GM19025 (cell line): ENCODE data around the gene SYCP2.
"Not testable (repeated sequence)": the region's sequence is repeated elsewhere in the genome, so short reads cannot be mapped to it uniquely, and the experiment has no call there.

Experiments used
- ATAC-seq: cut with Tn5 transposase; IDR thresholded peaks from one replicate; pipeline ENCODE4 v1.9.1; 2021; ENCODE audit warnings: mild to moderate bottlenecking, low read depth, moderate library complexity; ENCODE audit not compliant: unreplicated experiment

Gene SYCP2

GRCh38 chr20:59920944-59921343 lies 12.5 kb downstream of the SYCP2 start:
- ATAC-seq, result no peak

DNA sequence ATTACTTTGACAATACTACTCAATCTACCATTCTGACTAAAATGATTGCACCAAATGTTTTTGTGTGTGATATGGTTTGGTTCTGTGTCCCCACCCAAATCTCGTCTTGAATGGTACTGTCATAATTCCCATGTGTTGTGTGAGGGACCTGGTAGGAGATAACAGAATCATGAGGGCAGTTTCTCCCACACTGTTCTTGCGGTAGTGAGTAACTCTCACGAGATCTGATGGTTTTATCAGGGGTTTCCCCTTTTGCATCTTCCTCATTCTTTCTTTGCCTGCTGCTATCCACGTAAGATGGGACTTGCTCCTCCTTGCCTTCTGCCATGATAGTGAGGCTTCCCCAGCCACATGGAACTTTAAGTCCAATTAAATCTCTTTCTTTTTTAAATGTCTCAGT lies 20.8 kb downstream of the SYCP2 start:
- no peak for ATAC-seq

GRCh38 chr20:59911041-59911440 lies 22.4 kb downstream of the SYCP2 start:
- no peak for ATAC-seq

DNA sequence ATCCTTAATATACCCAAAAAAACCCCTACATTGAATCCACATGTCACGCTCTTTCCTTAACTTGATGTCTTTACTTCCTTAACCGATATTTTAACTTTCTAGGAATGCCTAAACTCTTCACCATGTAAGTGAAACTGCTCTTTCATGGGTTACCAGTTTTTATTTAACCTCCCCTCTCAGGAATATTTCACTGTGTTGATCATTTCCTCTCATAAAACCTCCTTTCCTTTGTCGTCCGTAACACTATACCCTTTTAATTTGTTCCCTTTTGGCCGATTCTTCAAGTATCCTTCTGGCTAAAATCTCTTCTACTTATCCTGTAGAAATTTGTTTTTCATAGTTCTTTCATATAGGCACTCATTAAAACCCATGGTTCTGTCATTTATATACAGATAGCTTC lies 24.6 kb downstream of the SYCP2 start:
- ATAC-seq, result no peak

DNA sequence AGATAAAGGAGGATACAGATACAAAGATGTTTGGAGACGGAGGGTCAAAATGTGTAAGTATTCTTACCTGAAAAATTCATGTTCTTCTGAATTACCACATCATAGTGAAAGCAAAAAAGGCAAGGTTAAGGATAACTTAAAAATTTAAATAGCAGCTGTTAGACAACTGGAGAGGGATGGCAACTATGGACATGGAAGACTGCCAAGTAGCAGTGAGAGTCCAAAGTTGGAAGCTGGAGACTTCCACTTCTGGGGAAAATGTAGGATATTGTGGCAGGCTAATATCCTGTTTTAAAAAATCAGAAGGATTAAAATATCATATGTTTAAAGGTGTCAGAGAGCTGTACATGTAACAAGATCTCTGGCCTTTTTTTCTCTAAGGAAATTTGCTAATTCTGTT lies 29.8 kb downstream of the SYCP2 start:
- no peak for ATAC-seq

- ATAC-seq, result no peak
Observed at GRCh38 chr20:59902470-59902869, 31.0 kb downstream of the SYCP2 start.

- no peak for ATAC-seq
Observed at GRCh38 chr20:59895908-59896307, 37.5 kb downstream of the SYCP2 start.

- ATAC-seq, result no peak
Observed at GRCh38 chr20:59891581-59891980, 41.9 kb downstream of the SYCP2 start.

- ATAC-seq, result not testable (repeated sequence)
Observed at GRCh38 chr20:59890035-59890434, 43.4 kb downstream of the SYCP2 start.

DNA sequence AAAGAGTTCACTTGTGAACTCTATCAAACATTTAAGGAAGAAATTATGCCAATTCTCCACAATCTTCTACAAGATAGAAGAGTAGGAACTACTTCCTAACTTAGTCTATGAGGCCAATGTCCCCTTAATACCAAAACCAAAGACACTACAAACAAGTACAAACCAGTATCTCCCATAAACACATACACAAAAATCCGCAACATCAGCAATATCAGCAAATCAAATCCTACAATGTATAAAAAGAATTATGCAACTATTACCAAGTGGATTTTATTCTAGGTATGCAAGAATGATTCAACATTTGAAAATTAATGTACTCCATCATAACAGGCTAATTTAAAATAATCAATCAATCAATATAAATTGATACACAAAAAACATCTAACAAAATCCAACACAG lies 45.4 kb downstream of the SYCP2 start:
- no peak for ATAC-seq

DNA sequence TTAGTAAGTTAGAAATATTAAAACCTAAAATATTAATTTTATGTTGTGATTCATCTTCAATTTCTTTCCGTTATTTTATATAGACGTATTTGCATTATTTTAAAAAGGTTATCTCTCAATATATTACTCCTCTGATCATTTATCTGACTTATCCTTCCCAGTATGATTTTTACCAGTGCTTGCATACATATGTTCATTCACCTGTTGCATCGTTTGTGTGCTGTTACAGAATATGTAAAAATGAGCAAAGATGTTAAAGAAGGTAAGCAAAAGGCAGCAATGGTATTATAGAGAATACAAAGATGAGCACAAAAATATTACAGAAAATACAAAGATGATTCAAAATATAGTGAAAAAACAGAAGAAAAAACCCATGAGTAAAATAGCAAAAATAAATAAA lies 48.9 kb downstream of the SYCP2 start:
- no peak for ATAC-seq

DNA sequence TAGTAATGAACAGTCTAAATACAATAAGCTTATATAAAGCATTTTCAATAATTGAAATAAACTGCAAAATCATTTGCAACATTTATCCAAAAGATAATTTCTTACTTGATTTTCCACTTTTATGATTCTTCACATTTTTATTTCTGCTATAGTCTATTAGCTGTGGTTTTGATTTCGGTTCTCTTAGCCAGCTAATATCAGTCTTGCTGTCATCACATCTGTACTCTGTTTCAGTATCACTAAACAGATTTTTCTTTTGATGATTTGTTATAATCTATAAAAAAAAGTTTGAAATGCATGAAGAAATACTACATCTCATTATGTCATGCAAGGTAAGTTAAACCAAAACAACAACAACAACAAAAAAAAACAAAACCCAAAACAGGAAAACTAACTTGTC lies 53.2 kb downstream of the SYCP2 start:
- ATAC-seq, result no peak

DNA sequence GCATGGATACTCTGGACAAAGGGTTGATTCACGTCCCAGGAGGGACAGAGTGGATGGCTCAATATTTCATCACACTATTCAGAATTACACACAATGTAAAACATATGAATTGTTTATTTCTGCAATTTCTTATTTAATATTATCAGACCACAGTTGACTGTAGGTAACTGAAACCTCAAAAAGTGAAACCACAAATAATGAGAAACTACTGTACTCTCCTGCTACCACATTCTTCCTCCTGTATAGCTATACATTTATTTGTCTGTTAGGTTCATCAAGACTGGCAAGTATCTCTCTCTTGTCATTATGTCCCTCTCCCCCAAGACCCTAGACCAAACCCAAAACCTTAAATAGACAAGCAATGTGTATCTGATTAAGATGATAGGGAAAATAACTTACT lies 60.0 kb downstream of the SYCP2 start:
- ATAC-seq, result no peak

DNA sequence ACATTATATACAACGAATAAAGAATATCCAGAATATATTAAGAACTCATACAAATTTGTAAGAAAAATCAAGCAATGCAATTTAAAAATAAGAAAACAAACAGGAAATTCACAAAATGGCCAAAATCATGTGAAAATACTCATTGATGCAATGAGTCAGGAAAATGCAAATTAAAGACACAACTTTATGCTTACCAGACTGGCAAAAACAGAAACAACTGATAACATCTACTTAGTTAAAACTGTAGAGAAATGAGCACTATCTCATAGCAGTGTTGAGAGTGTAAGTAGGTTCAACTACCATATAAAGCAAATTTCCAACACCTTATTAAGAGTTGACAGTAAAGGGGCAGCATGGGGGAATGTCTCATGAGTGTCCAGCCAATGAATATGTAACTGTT lies 62.3 kb downstream of the SYCP2 start:
- no peak for ATAC-seq

- ATAC-seq, result no peak
Observed at GRCh38 chr20:59866338-59866737, 67.1 kb downstream of the SYCP2 start.

GRCh38 chr20:59864726-59865125 lies 68.7 kb downstream of the SYCP2 start:
- no peak for ATAC-seq

DNA sequence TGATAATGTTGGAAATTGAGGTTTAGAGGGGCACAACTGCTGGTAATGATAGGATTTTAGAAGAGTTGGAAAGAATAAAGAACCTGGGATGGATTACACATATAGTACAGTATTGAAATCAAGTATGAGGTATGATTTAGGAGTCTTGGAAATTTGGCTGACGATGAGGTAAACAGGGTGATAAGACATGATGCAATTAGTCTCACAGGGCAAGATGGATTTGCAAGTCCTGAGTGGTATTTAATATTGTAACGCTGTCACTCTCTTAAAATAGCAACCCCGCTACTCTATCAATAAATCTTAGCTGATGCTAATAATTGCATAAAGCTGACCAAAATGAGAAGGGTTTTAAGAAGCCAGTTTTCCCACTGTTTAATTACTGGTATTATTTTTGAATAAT lies 70.4 kb downstream of the SYCP2 start:
- ATAC-seq, result no peak

GRCh38 chr20:59861401-59861800 lies 72.0 kb downstream of the SYCP2 start:
- no peak for ATAC-seq

- no peak for ATAC-seq
Observed at GRCh38 chr20:59858425-59858824, 75.0 kb downstream of the SYCP2 start.

- no peak for ATAC-seq
Observed at GRCh38 chr20:59857966-59858365, 75.5 kb downstream of the SYCP2 start.

DNA sequence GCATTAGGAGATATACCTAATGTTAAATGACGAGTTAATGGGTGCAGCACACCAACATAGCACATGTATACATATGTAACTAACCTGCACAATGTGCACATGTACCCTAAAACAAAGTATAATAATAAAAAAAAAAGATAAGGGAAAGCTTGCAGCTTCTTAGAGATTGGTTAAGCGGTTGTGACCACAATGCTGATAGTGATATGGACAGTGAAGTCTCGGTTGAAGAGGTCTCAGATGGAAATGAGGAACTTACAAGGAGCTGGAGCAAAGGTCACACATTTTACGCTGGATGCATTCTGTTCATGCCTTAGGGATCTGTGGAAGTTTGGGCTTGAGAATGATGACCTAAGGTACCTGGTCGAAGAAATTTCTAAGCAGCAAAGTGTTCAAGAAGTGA lies 76.5 kb downstream of the SYCP2 start:
- not testable (repeated sequence) for ATAC-seq

GRCh38 chr20:59856526-59856925 lies 76.9 kb downstream of the SYCP2 start:
- ATAC-seq, result not testable (repeated sequence)

- no peak for ATAC-seq
Observed at GRCh38 chr20:59850018-59850641, 83.3 kb downstream of the SYCP2 start.
